ENCODE data around the gene ARIH1. TPM values are rescaled to one million over a fixed set of nuclear protein-coding genes. Genes with fewer than 3 reads are reported as not detected.

ARIH1 gene
- total RNA-seq, 1 experiment from 2014 or later = 209 TPM

DNA sequence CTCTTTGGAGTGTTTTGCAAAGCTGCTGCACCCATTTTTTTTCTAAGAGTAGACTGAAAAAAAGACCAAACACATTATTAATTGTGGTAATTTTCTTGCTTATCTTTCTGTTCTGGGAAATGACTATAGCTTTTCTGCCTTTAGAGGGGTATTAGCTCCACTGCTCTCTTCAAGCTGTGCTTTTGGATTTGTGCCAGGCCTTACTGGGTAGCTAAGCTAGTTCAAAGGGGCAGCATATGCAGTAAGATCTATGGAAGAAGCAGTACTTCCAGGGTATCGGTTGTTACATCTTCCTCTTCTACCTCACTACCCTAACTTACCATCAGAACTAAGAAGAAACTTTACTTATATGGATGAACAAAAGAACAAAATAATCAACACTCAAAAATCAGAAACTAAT, 28.7 kb upstream of the ARIH1 start:
- intact Hi-C loops (cut with micrococcal nuclease) = no loop called here
- H3K9me3 ChIP-seq (ENCODE audit: control insufficient read depth in 1 of 2, insufficient read depth in 1 of 2, low read depth in 1 of 2, low read length in 2 of 2) = no peaks in the 10 kb centered on the region
- no peak for DNase-seq (ENCODE audit: low read depth, low spot score)
- RAD21 ChIA-PET (ENCODE audit: low non-redundant PET in 1 of 2, low total read pairs in 2 of 2, uncharacterized antibody in 2 of 2, unreplicated experiment in 2 of 2) = no interaction called here
- H2AFZ ChIP-seq (ENCODE audit: low read depth, low read length, poor library complexity, severe bottlenecking) = no peak overlapping the region
- no peak overlapping the region for H3K9ac ChIP-seq (ENCODE audit: low read length)
- no peaks in the 10 kb centered on the region for H4K20me1 ChIP-seq (ENCODE audit: insufficient read depth)
- H3K27me3 ChIP-seq (ENCODE audit: insufficient read depth, low read length) = no peaks in the 10 kb centered on the region
- TF ChIP-seq SP1 (IDR thresholded peaks at IDR 0.05; ENCODE audit: low read depth) = no peak
- TF ChIP-seq CBX3 (IDR thresholded peaks at IDR 0.05; ENCODE audit: low read depth) = no peak
- no peak for TF ChIP-seq ZBTB33 (IDR thresholded peaks at IDR 0.05; ENCODE audit: extremely low read depth, insufficient replicate concordance, low read length)
- TF ChIP-seq ZNF274 (IDR thresholded peaks at IDR 0.05; ENCODE audit: low read depth, low read length) = no peak
- no peak for TF ChIP-seq ELF1 (IDR thresholded peaks at IDR 0.05; ENCODE audit: borderline replicate concordance, low read depth)
- no peak for TF ChIP-seq ZFX (IDR thresholded peaks at IDR 0.05)
- ATAC-seq = no peak
- no peak overlapping the region for H3K4me2 ChIP-seq (ENCODE audit: low read length)
- POLR2A ChIA-PET = no interaction called here
- H3K27ac ChIP-seq (ENCODE audit: low read depth, low read length) = no peak overlapping the region
- CTCF ChIA-PET = no interaction called here
- H3K79me2 ChIP-seq (ENCODE audit: insufficient read depth, low read length) = no peaks in the 10 kb centered on the region
- no TSS peak for BruUV-seq (replicated peaks)
- no peaks in the 10 kb centered on the region for H3K36me3 ChIP-seq (ENCODE audit: control insufficient read depth in 1 of 2, insufficient read depth in 2 of 2, low read length in 2 of 2)
- no peaks in the 10 kb centered on the region for H3K9me2 ChIP-seq (ENCODE audit: insufficient read depth)
- no peak overlapping the region for H3K4me3 ChIP-seq (replicated peaks in 1 of 2; ENCODE audit: low read depth in 1 of 2, low read length in 2 of 2)
- H3K4me1 ChIP-seq (ENCODE audit: control insufficient read depth in 1 of 2, insufficient read depth in 2 of 2, low read length in 2 of 2) = no peaks in the 10 kb centered on the region

GRCh38 chr15:72450805-72451204, 23.3 kb upstream of the ARIH1 start:
- intact Hi-C loops (cut with micrococcal nuclease) = no loop called here
- DNase-seq (ENCODE audit: low read depth, low spot score) (no peak), ATAC-seq (no peak)
- no peaks in the 10 kb centered on the region for H3K4me1 ChIP-seq (ENCODE audit: control insufficient read depth in 1 of 2, insufficient read depth in 2 of 2, low read length in 2 of 2)
- no peak overlapping the region for H3K27ac ChIP-seq (ENCODE audit: low read depth, low read length)
- no peak overlapping the region for H3K4me2 ChIP-seq (ENCODE audit: low read length)
- H3K79me2 ChIP-seq (ENCODE audit: insufficient read depth, low read length) = no peaks in the 10 kb centered on the region
- ChIA-PET RAD21 (ENCODE audit: low non-redundant PET in 1 of 2, low total read pairs in 2 of 2, uncharacterized antibody in 2 of 2, unreplicated experiment in 2 of 2) (no interaction called here), POLR2A (no interaction called here), CTCF (no interaction called here)
- no TSS peak for BruUV-seq (replicated peaks)
- H2AFZ ChIP-seq (ENCODE audit: low read depth, low read length, poor library complexity, severe bottlenecking) = no peak overlapping the region
- TF ChIP-seq EGR1 (IDR thresholded peaks at IDR 0.05; ENCODE audit: low read depth) = no peak
- no peak for TF ChIP-seq ZNF274 (IDR thresholded peaks at IDR 0.05; ENCODE audit: low read depth, low read length)
- TF ChIP-seq YY1 (IDR thresholded peaks at IDR 0.05; ENCODE audit: extremely low read depth, insufficient replicate concordance, low read depth, low read length) = no peak
- no peak for TF ChIP-seq SIN3A (IDR thresholded peaks at IDR 0.05; ENCODE audit: low read depth)
- no peak for TF ChIP-seq SP1 (IDR thresholded peaks at IDR 0.05; ENCODE audit: low read depth)
- TF ChIP-seq SRF (IDR thresholded peaks at IDR 0.05; ENCODE audit: low read depth) = no peak
- no peak for TF ChIP-seq JUND (IDR thresholded peaks at IDR 0.05)
- TF ChIP-seq, protein P1, sequence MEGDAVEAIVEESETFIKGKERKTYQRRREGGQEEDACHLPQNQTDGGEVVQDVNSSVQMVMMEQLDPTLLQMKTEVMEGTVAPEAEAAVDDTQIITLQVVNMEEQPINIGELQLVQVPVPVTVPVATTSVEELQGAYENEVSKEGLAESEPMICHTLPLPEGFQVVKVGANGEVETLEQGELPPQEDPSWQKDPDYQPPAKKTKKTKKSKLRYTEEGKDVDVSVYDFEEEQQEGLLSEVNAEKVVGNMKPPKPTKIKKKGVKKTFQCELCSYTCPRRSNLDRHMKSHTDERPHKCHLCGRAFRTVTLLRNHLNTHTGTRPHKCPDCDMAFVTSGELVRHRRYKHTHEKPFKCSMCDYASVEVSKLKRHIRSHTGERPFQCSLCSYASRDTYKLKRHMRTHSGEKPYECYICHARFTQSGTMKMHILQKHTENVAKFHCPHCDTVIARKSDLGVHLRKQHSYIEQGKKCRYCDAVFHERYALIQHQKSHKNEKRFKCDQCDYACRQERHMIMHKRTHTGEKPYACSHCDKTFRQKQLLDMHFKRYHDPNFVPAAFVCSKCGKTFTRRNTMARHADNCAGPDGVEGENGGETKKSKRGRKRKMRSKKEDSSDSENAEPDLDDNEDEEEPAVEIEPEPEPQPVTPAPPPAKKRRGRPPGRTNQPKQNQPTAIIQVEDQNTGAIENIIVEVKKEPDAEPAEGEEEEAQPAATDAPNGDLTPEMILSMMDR (IDR thresholded peaks at IDR 0.05 in 2 of 3, conservative IDR thresholded peaks at IDR 0.05 in 1 of 3; ENCODE audit: borderline replicate concordance in 1 of 3, insufficient read depth in 1 of 3, low read depth in 2 of 3, low read length in 2 of 3) = no peak
- TF ChIP-seq ELF1 (IDR thresholded peaks at IDR 0.05; ENCODE audit: borderline replicate concordance, low read depth) = no peak
- TF ChIP-seq EZH2phosphoT487 (IDR thresholded peaks at IDR 0.05; ENCODE audit: borderline replicate concordance) = no peak
- no peak overlapping the region for H3K4me3 ChIP-seq (replicated peaks in 1 of 2; ENCODE audit: low read depth in 1 of 2, low read length in 2 of 2)
- H3K27me3 ChIP-seq (ENCODE audit: insufficient read depth, low read length) = no peaks in the 10 kb centered on the region
- H4K20me1 ChIP-seq (ENCODE audit: insufficient read depth) = no peaks in the 10 kb centered on the region
- no peaks in the 10 kb centered on the region for H3K36me3 ChIP-seq (ENCODE audit: control insufficient read depth in 1 of 2, insufficient read depth in 2 of 2, low read length in 2 of 2)
- H3K9ac ChIP-seq (ENCODE audit: low read length) = no peak overlapping the region
- no peaks in the 10 kb centered on the region for H3K9me2 ChIP-seq (ENCODE audit: insufficient read depth)
- no peaks in the 10 kb centered on the region for H3K9me3 ChIP-seq (ENCODE audit: control insufficient read depth in 1 of 2, insufficient read depth in 1 of 2, low read depth in 1 of 2, low read length in 2 of 2)

All from HCT116 (cell line).